HEK293 (cell line): ENCODE results near the gene FASN.

Experiments
- CTCF ChIA-PET: fragments of 350-600 bp; formaldehyde crosslinking; extraction: SDS; loops from one replicate; lab custom pipeline; 2021; ENCODE audit warnings: antibody characterized with exemption; lab: Yijun Ruan, JAX
- POLR2A ChIA-PET: fragments of 300-600 bp; formaldehyde crosslinking; extraction: SDS; loops from one replicate; lab custom pipeline; 2020; ENCODE audit warnings: antibody characterized with exemption, inconsistent platforms; lab: Yijun Ruan, JAX
- H3K27ac ChIP-seq: fragments of 200-500 bp; sonication (Bioruptor generic); 2 replicates; pipeline ENCODE4 v1.5.1; 2014; ENCODE audit warnings: low read depth, low read length, control low read depth, inconsistent platforms; ENCODE audit errors: extremely low read depth
- H3K36me3 ChIP-seq, 2 experiments: fragments of 200-500 bp in 1 of 2; sonication (Bioruptor generic) in 1 of 2; 1 replicate in 1 of 2; 2 replicates in 1 of 2; pipeline ENCODE4 v1.5.1; 2014 to 2017; ENCODE audit warnings: inconsistent platforms in 2 of 2, low read length in 2 of 2; ENCODE audit not compliant: control insufficient read depth in 2 of 2, insufficient read depth in 1 of 2
- H3K4me1 ChIP-seq: fragments of 200-500 bp; sonication (Bioruptor generic); 2 replicates; pipeline ENCODE4 v1.5.1; 2014; ENCODE audit warnings: mild to moderate bottlenecking, low read length, inconsistent platforms; ENCODE audit not compliant: control insufficient read depth, insufficient read depth
- H3K4me3 ChIP-seq: 2 replicates; pipeline ENCODE4 v1.5.1; 2011; ENCODE audit warnings: low read depth, mild to moderate bottlenecking, control low read depth, low read length, moderate library complexity
- H3K9me3 ChIP-seq: fragments of 200-500 bp; sonication (Bioruptor generic); 2 replicates; pipeline ENCODE4 v1.5.1; 2014; ENCODE audit warnings: low read depth, low read length, inconsistent platforms; ENCODE audit not compliant: control insufficient read depth, insufficient read depth
- FEZF1 ChIP-seq: fragments of 450-650 bp; formaldehyde crosslinking; IDR thresholded peaks from 2 replicates; pipeline ENCODE4 v1.5.1; 2016; ENCODE audit warnings: missing biosample characterization, missing genetic modification characterization
- MYNN ChIP-seq: fragments of 450-650 bp; formaldehyde crosslinking; IDR thresholded peaks from 2 replicates; pipeline ENCODE4 v1.5.1; 2016; ENCODE audit warnings: missing biosample characterization, missing genetic modification characterization, borderline replicate concordance
- REPIN1 ChIP-seq: fragments of 450-650 bp; formaldehyde crosslinking; IDR thresholded peaks from 2 replicates; pipeline ENCODE4 v1.5.1; 2017; ENCODE audit warnings: missing biosample characterization, missing genetic modification characterization, low read depth
- TRIM28 ChIP-seq: IDR thresholded peaks from 2 replicates; pipeline ENCODE4 v1.6.1; 2011; ENCODE audit warnings: low read length, control low read depth, borderline replicate concordance
- ZFP3 ChIP-seq: fragments of 450-650 bp; formaldehyde crosslinking; IDR thresholded peaks from 2 replicates; pipeline ENCODE4 v1.5.1; 2016; ENCODE audit warnings: low read depth, missing biosample characterization, missing genetic modification characterization
- ZNF175 ChIP-seq: fragments of 450-650 bp; formaldehyde crosslinking; IDR thresholded peaks from 2 replicates; pipeline ENCODE4 v1.5.1; 2016; ENCODE audit warnings: missing biosample characterization, missing genetic modification characterization
- ZNF24 ChIP-seq: fragments of 450-650 bp; formaldehyde crosslinking; IDR thresholded peaks from 2 replicates; pipeline ENCODE4 v1.5.1; 2016; ENCODE audit warnings: missing biosample characterization, missing genetic modification characterization
- ZNF324 ChIP-seq: fragments of 450-650 bp; formaldehyde crosslinking; IDR thresholded peaks from 2 replicates; pipeline ENCODE4 v1.5.1; 2016; ENCODE audit warnings: missing biosample characterization, missing genetic modification characterization
- ZNF335 ChIP-seq: fragments of 450-650 bp; formaldehyde crosslinking; conservative IDR thresholded peaks from 2 replicates; pipeline ENCODE4 v1.5.1; 2016; ENCODE audit warnings: missing biosample characterization, missing genetic modification characterization
- ZNF510 ChIP-seq: fragments of 450-650 bp; formaldehyde crosslinking; IDR thresholded peaks from 2 replicates; pipeline ENCODE4 v1.5.1; 2018; ENCODE audit warnings: mild to moderate bottlenecking, missing genetic modification characterization, missing biosample characterization; ENCODE audit not compliant: insufficient replicate concordance
- ZNF555 ChIP-seq: fragments of 450-650 bp; formaldehyde crosslinking; conservative IDR thresholded peaks from 2 replicates; pipeline ENCODE4 v1.5.1; 2017; ENCODE audit warnings: missing biosample characterization, mild to moderate bottlenecking, missing genetic modification characterization, inconsistent platforms
- ZNF747 ChIP-seq: fragments of 450-650 bp; formaldehyde crosslinking; IDR thresholded peaks from 2 replicates; pipeline ENCODE4 v1.5.1; 2016; ENCODE audit warnings: missing biosample characterization, missing genetic modification characterization
- ZNF776 ChIP-seq: fragments of 450-650 bp; formaldehyde crosslinking; IDR thresholded peaks from 2 replicates; pipeline ENCODE4 v1.5.0; 2017; ENCODE audit warnings: missing biosample characterization, missing genetic modification characterization, borderline replicate concordance
- ZSCAN30 ChIP-seq: fragments of 450-650 bp; IDR thresholded peaks from 2 replicates; pipeline ENCODE4 v1.5.1; 2018; ENCODE audit warnings: missing biosample characterization, mild to moderate bottlenecking, missing genetic modification characterization, moderate library complexity
- TF ChIP-seq, protein P1 (sequence below): fragments of 450-650 bp; formaldehyde crosslinking; IDR thresholded peaks from 2 replicates; pipeline ENCODE4 v1.5.1; 2016; ENCODE audit warnings: missing biosample characterization, missing genetic modification characterization
- TF ChIP-seq, protein P2 (sequence below): fragments of 450-650 bp; formaldehyde crosslinking; IDR thresholded peaks from 2 replicates; pipeline ENCODE4 v1.5.1; 2016; ENCODE audit warnings: missing biosample characterization, missing genetic modification characterization
- TF ChIP-seq, protein P3 (sequence below): fragments of 450-650 bp; formaldehyde crosslinking; IDR thresholded peaks from 2 replicates; pipeline ENCODE4 v1.5.1; 2017; ENCODE audit warnings: missing biosample characterization, missing genetic modification characterization
- TF ChIP-seq, protein P4 (sequence below): fragments of 450-650 bp; formaldehyde crosslinking; IDR thresholded peaks from 2 replicates; pipeline ENCODE4; 2016; ENCODE audit warnings: missing biosample characterization, missing genetic modification characterization
- TF ChIP-seq, protein P5 (sequence below): fragments of 450-650 bp; formaldehyde crosslinking; IDR thresholded peaks from 2 replicates; pipeline ENCODE4 v1.5.1; 2016; ENCODE audit warnings: missing biosample characterization, missing genetic modification characterization
- TF ChIP-seq, protein P6 (sequence below): fragments of 450-650 bp; formaldehyde crosslinking; IDR thresholded peaks from 2 replicates; pipeline ENCODE4 v1.5.1; 2016; ENCODE audit warnings: missing biosample characterization, missing genetic modification characterization

FASN gene

DNA sequence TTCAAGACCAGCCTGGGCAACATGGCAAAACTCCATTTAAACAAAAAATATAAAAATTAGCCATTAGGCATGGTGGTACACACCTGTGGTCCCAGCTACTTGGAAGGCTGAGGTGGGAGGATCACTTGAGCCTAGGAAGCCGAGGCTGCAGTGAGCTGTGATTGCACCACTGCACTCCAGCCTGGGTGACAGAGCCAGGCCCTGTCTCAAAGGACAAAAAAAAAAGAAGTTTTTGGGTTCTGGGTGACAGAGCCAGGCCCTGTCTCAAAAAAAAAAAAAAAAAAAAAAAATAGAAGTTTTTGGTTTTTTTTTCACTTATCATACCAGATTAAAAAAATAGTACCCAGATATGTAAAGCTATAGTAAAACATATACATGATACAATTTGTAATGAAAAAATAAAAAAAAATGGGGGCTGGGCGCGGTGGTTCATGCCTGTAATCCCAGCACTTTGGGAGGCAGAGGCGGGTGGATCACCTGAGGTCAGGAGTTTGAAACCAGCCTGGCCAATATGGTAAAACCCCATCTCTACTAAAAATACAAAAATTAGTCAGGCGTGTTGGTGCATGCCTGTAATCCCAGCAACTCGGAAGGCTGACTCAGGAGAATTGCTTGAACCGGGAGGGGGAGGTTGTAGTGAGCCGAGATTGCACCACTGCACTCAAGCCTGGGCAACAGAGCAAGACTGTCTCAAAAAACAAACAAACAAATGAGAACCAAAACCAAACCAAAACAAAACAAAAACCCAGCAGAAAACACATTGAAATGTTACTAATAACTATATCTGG, 35.3 kb upstream of the FASN start (continued):
- TF ChIP-seq, protein P1, sequence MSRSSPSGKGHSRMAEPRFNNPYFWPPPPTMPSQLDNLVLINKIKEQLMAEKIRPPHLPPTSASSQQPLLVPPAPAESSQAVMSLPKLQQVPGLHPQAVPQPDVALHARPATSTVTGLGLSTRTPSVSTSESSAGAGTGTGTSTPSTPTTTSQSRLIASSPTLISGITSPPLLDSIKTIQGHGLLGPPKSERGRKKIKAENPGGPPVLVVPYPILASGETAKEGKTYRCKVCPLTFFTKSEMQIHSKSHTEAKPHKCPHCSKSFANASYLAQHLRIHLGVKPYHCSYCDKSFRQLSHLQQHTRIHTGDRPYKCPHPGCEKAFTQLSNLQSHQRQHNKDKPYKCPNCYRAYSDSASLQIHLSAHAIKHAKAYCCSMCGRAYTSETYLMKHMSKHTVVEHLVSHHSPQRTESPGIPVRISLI (tag by site-specific recombination): peak; percentile 88
- 0 out of 2 replicates have a peak, but pooled peaks have one; percentile 23 for TF ChIP-seq ZNF324 (tag by site-specific recombination)
- TF ChIP-seq, protein P2, sequence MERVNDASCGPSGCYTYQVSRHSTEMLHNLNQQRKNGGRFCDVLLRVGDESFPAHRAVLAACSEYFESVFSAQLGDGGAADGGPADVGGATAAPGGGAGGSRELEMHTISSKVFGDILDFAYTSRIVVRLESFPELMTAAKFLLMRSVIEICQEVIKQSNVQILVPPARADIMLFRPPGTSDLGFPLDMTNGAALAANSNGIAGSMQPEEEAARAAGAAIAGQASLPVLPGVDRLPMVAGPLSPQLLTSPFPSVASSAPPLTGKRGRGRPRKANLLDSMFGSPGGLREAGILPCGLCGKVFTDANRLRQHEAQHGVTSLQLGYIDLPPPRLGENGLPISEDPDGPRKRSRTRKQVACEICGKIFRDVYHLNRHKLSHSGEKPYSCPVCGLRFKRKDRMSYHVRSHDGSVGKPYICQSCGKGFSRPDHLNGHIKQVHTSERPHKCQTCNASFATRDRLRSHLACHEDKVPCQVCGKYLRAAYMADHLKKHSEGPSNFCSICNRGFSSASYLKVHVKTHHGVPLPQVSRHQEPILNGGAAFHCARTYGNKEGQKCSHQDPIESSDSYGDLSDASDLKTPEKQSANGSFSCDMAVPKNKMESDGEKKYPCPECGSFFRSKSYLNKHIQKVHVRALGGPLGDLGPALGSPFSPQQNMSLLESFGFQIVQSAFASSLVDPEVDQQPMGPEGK (tag by site-specific recombination): peak; percentile 72; the same call in 1 of the 2 replicates
- TF ChIP-seq, protein P3, sequence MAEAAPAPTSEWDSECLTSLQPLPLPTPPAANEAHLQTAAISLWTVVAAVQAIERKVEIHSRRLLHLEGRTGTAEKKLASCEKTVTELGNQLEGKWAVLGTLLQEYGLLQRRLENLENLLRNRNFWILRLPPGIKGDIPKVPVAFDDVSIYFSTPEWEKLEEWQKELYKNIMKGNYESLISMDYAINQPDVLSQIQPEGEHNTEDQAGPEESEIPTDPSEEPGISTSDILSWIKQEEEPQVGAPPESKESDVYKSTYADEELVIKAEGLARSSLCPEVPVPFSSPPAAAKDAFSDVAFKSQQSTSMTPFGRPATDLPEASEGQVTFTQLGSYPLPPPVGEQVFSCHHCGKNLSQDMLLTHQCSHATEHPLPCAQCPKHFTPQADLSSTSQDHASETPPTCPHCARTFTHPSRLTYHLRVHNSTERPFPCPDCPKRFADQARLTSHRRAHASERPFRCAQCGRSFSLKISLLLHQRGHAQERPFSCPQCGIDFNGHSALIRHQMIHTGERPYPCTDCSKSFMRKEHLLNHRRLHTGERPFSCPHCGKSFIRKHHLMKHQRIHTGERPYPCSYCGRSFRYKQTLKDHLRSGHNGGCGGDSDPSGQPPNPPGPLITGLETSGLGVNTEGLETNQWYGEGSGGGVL (tag by site-specific recombination): peak; percentile 49; the same call in 1 of the 2 replicates

DNA sequence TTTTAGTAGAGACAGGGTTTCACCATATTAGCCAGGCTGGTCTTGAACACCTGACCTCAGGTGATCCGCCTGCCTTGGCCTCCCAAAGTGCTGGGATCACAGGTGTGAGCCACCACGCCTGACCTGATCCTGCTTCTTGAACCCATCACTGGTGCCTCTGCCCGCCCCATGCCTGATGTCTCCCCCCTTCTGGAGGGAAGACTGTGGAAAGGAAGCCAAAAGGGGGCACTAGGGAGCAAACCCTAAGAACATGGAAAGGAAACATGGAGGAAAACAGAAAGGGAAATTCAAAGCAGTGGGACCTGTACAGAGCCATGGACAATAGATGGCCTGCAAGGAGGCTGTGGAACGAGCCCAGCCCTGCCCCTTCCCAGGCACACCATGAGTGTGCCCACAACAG, 31.1 kb upstream of the FASN start:
- Histone ChIP-seq H3K27ac (no peak overlapping the region), H3K9me3 (no peaks in the 10 kb centered on the region), H3K36me3 (peaks cover 0 to 23% of the 10 kb centered on the region in 2 experiments; a peak in 2 of 3 replicates), H3K4me1 (peaks cover 2% of the 10 kb centered on the region)
- POLR2A ChIA-PET: no interaction called here
- CTCF ChIA-PET: no interaction called here
- TF ChIP-seq ZSCAN30 (tag by site-specific recombination): no peak
- TF ChIP-seq FEZF1 (tag by site-specific recombination): no peak
- TF ChIP-seq MYNN (tag by site-specific recombination): no peak
- TF ChIP-seq ZNF175 (tag by site-specific recombination): no peak
- TF ChIP-seq, protein P4, sequence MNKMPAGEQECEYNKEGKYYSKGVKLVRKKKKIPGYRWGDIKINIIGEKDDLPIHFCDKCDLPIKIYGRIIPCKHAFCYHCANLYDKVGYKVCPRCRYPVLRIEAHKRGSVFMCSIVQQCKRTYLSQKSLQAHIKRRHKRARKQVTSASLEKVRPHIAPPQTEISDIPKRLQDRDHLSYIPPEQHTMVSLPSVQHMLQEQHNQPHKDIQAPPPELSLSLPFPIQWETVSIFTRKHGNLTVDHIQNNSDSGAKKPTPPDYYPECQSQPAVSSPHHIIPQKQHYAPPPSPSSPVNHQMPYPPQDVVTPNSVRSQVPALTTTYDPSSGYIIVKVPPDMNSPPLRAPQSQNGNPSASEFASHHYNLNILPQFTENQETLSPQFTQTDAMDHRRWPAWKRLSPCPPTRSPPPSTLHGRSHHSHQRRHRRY (tag by site-specific recombination): no peak
- TF ChIP-seq ZNF24 (tag by site-specific recombination): no peak
- TF ChIP-seq ZNF747: no peak
- TF ChIP-seq, protein P5, sequence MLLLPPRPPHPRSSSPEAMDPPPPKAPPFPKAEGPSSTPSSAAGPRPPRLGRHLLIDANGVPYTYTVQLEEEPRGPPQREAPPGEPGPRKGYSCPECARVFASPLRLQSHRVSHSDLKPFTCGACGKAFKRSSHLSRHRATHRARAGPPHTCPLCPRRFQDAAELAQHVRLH: no peak
- TF ChIP-seq ZNF555 (tag by site-specific recombination): no peak
- no peak for TF ChIP-seq ZFP3 (tag by site-specific recombination)
- TF ChIP-seq, protein P6, sequence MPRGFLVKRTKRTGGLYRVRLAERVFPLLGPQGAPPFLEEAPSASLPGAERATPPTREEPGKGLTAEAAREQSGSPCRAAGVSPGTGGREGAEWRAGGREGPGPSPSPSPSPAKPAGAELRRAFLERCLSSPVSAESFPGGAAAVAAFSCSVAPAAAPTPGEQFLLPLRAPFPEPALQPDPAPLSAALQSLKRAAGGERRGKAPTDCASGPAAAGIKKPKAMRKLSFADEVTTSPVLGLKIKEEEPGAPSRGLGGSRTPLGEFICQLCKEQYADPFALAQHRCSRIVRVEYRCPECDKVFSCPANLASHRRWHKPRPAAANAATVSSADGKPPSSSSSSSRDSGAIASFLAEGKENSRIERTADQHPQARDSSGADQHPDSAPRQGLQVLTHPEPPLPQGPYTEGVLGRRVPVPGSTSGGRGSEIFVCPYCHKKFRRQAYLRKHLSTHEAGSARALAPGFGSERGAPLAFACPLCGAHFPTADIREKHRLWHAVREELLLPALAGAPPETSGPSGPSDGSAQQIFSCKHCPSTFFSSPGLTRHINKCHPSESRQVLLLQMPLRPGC (tag by site-specific recombination): no peak
- TF ChIP-seq ZNF510: no peak
- no peak for TF ChIP-seq REPIN1 (tag by site-specific recombination)
- no peak for TF ChIP-seq TRIM28
- no peak for TF ChIP-seq ZNF776 (tag by site-specific recombination)
- no peak for TF ChIP-seq ZNF335 (tag by site-specific recombination)
- TF ChIP-seq, all 188 proteins: peak for 0
- H3K4me3 ChIP-seq: no peak overlapping the region
